ENCODE data around the gene IL18.
"Not testable (repeated sequence)": the region's sequence is repeated elsewhere in the genome, so short reads cannot be mapped to it uniquely, and the experiment has no call there.

Gene IL18

DNA sequence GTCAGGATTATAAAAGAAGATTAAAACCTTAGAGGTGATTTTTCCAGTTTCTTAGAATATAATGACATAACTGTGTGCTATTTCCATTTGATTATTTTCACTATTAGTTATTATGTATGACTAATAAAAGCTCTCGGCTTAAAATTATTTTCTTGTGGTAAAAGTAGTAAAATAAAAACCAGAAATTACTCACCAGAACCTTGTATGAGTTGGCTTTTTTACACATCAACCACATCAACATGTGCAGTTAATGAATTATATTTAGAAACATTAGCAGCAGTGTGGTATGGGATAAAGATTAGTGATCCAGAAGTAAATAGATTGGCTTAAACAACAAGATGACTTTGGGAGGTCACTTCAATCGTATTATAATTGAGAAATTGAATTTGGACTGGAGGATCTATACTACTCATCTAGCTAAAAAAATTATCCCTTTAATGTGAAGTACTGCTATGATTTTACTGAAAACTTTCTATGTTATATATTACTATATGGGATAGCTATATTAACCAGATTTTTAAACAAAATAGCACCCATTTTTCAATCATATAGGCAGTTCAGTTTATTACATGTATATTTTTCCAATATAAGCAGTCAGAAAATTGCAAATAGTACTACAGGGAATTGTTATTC lies 8.6 kb upstream of the IL18 start:
- DNase-seq (ENCODE audit: low read depth): no peak

DNA sequence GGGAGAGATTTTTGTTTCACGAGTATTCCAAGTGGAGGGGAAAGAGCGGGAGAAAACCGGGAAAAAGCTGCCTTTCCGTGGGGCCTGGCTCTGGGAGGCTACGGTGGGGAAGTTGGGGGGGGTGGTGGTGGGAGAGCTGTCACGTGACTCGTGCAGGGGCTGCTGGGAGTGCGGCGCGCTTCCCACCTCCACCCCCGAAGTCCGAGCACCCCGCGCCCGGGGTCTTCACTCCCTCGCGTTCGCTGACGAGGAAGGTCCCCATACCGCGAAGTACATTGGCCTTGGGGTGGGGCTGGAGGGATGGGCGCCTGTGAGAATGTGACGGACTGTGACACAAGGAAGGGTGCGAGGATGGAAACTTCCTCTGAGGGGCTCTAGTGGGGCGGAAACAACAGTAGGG lies 3.3 kb upstream of the IL18 start, which contains the start of gene TEX12:
Gene TEX12 (plus strand): TSS at position 228 of the 400 bp plus-strand sequence. CDS start 1,897 bp downstream, outside the sequence.
- DNase-seq (ENCODE audit: low read depth): no peak

DNA sequence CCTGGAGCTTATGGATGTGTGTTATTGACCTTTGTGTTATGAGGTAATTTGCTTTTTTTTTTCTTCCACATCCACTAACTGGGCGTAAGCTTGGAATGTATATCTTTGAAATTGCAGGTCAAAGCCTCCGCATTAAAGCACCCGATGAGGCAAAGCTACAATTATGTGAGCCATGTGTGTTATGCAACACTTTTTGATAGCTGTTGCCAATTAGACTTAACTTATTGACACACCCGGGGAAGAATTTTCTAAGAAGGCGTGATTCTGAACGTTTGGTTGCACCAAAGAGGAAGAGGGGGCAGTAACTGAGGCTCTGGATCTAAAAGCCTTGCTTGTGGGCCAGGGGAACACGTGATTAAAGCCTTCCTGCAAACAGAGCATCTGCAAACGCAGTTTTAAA lies 2.7 kb upstream of the IL18 start:
- DNase-seq (ENCODE audit: low read depth): no peak

GRCh38 chr11:112165049-112165448 lies 1.2 kb upstream of the IL18 start:
- DNase-seq (ENCODE audit: low read depth): no peak

- no peak for DNase-seq (ENCODE audit: low read depth)
These were observed 940 bp downstream of the IL18 start for GRCh38 chr11:112162761-112163546.

- DNase-seq (ENCODE audit: low read depth): not testable (repeated sequence)
These were observed 1.7 kb downstream of the IL18 start for GRCh38 chr11:112162200-112162599.

GRCh38 chr11:112161012-112161411 lies 2.9 kb downstream of the IL18 start:
- DNase-seq (ENCODE audit: low read depth): no peak

GRCh38 chr11:112160091-112160848 lies 3.6 kb downstream of the IL18 start:
- no peak for DNase-seq (ENCODE audit: low read depth)

- no peak for DNase-seq (ENCODE audit: low read depth)
These were observed 4.5 kb downstream of the IL18 start for GRCh38 chr11:112159098-112160065.

DNA sequence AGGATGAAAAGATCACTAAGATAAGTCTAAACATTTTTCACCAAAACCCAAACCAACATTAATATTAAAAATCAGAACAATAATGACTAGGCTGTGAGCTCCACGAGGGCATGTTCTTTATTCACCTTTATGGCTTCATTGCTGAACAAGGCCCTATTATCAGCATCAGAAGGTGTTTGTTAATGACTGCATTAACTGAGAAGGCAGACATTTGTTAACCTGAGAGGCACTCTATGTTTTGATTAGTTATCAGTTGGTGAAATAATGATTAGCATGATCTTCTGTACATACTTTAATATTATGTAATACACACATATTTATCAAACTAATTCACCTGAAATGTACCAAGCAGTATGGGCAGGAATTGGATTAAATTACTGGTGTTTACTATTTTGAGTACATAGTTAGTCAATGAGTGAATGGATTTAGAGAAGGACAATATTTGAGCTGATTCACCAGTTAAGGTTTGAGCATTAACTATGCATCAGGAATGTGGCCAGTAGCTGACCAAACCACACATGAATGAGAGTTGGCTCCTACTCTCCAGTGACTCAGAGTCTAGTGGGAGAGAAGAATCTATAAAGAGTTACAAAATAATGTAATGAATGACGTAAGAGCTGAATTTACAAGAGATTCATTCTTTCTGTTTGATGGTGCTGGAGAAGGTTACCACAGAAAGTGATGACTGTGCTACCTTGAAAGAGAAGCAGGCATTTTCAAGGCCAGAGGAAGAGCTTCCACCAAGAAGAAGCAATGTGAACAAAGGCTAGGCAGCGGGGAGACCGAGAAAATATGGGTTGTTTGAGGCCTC lies 6.7 kb downstream of the IL18 start:
- DNase-seq (ENCODE audit: low read depth): no peak

DNA sequence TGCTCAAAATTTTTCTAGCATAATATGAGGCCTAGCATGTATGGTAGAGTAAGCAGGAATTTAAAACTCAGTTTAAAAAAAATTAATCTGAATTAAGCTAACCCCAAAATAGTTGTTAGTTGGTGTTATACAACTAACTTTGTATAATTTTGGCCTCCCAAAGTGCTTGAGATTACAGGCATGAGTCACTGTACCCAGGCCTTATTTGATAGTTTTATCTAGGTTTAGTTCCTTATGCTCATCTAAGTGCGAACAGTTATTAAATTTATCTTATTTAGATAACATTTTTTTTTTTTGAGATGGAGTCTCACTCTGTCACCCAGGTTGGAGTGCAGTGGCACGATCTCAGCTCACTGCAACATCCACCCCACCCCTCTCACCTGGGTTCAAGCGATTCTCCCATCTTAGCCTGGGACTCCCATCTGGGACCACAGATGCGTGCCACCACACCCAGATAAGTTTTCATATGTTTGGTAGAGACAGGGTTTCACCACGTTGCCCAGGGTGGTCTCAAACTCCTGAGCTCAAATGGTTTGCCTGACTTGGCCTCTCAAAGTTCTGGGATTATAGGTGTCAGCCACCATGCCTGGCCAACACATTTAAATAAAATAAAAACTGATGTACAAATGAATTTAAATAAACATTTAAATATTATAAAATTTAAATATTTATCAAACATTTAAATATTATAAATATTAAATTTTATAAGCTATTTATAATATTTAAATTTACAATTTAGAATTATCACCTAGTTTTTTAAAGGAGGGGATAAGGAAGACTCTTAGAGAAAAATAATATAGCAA lies 7.5 kb downstream of the IL18 start:
- no peak for DNase-seq (ENCODE audit: low read depth)

DNA sequence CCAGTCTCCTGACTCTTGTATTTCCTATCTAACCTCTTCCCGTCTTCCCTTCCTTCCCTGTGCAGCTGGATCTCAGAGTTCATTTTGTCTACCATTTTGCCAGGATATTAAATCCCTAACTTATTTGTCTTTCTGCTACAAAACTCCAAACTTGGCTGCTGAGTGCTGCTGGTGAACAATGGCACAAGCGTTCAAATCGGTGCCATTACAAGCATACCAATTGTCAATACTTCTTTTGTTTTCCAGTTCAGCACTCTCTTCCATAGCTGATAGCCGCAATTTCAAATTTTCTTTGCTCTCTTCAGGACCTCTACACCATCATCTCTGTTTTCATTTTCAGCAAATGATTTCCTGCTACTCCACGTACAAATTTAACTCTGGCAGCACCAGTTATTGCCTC lies 13.4 kb downstream of the IL18 start:
- DNase-seq (ENCODE audit: low read depth): no peak

DNA sequence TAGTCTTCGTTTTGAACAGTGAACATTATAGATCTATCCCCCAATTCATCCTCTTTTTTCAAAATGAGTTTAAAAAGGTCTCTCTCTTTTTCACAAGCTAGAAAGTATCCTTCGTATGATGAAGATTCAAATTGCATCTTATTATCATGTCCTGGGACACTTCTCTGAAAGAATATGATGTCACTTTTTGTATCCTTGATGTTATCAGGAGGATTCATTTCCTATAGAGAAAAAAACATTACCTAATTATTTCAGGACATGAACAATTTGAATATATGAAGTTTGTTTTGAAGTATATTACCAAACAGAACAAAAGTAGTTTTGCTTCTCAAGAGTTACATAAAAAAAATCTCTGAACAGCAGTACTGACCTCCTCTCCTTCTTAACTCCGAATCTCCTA lies 20.3 kb downstream of the IL18 start:
- DNase-seq (ENCODE audit: low read depth): no peak

DNA sequence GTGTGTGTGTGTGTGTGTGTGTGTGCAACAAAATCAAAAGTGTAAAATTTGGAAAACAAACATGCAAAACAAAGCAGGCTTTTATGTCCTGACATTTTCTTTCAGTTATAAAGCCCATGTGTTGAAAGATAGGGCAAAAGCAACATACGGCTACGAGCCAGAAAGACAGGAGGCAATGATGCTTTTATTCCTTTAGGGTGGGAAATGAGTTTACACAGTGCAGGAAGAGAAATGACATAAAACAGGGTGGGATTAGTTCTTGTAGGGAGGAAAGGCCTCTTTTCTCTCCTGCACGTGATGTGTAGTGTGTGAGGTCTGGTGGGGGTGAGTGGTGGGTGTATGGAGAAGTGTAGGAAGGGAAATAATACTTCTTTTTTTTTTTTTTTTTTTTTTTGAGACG lies 29.4 kb downstream of the IL18 start:
- no peak for DNase-seq (ENCODE audit: low read depth)

GRCh38 chr11:112132737-112133136 lies 31.2 kb downstream of the IL18 start:
- no peak for DNase-seq (ENCODE audit: low read depth)

DNA sequence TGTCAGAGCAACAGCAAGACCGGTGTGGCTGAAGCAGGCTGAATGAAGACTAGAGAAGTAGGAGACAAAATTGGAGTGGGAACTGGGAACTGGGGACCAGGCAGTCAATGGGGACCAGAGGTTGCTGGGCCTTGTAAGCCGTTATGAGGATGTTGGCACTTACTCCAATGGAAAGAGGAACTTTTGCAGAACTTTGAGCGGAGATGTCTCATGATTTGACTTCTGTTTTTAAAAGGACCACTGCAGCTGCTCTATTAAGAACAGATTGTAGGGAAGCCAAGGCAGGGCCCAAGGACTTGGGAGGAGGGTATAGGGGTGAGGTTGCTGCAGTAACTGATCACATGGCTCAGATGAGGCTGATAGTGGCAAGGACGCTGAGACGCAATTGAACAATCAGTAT lies 34.2 kb downstream of the IL18 start:
- DNase-seq (ENCODE audit: low read depth): no peak

- no peak for DNase-seq (ENCODE audit: low read depth)
These were observed 35.3 kb downstream of the IL18 start for GRCh38 chr11:112128483-112129121.

- DNase-seq (ENCODE audit: low read depth): no peak
These were observed 36.8 kb downstream of the IL18 start for GRCh38 chr11:112127056-112127455.

GRCh38 chr11:112123129-112123528 lies 40.8 kb downstream of the IL18 start:
- DNase-seq (ENCODE audit: low read depth): no peak
